ENCODE measurements around the gene ADARB2.

Gene ADARB2

GRCh38 chr10:1660815-1661214 is 76.5 kb downstream of the ADARB2 start:
- DNase-seq: no peak

GRCh38 chr10:1660386-1660785 is 76.9 kb downstream of the ADARB2 start:
- DNase-seq: no peak

- no peak for DNase-seq
These were observed 78.0 kb downstream of the ADARB2 start for GRCh38 chr10:1659221-1659791.

- no peak for DNase-seq
These were observed 78.7 kb downstream of the ADARB2 start for GRCh38 chr10:1658658-1659057.

- DNase-seq: no peak
These were observed 79.8 kb downstream of the ADARB2 start for GRCh38 chr10:1657479-1657878.

- DNase-seq: no peak
These were observed 82.0 kb downstream of the ADARB2 start for GRCh38 chr10:1655367-1655766.

- DNase-seq: no peak
These were observed 82.4 kb downstream of the ADARB2 start for GRCh38 chr10:1654811-1655356.

- DNase-seq: no peak
These were observed 83.1 kb downstream of the ADARB2 start for GRCh38 chr10:1654247-1654646.

- DNase-seq: no peak
These were observed 84.0 kb downstream of the ADARB2 start for GRCh38 chr10:1653321-1653720.

- no peak for DNase-seq
These were observed 85.2 kb downstream of the ADARB2 start for GRCh38 chr10:1652151-1652550.

- no peak for DNase-seq
These were observed 85.9 kb downstream of the ADARB2 start for GRCh38 chr10:1651270-1651966.

GRCh38 chr10:1650542-1651269 is 86.6 kb downstream of the ADARB2 start:
- no peak for DNase-seq

- no peak for DNase-seq
These were observed 88.7 kb downstream of the ADARB2 start for GRCh38 chr10:1648648-1649047.

GRCh38 chr10:1646332-1646731 is 91.0 kb downstream of the ADARB2 start:
- no peak for DNase-seq

GRCh38 chr10:1645896-1646295 is 91.4 kb downstream of the ADARB2 start:
- no peak for DNase-seq

GRCh38 chr10:1644191-1644711 is 93.1 kb downstream of the ADARB2 start:
- no peak for DNase-seq

GRCh38 chr10:1643908-1644179 is 93.5 kb downstream of the ADARB2 start:
- DNase-seq: peak; percentile 10

GRCh38 chr10:1643161-1643907 is 94.0 kb downstream of the ADARB2 start:
- DNase-seq: no peak

GRCh38 chr10:1642600-1643160 is 94.6 kb downstream of the ADARB2 start:
- DNase-seq: no peak

GRCh38 chr10:1641402-1641801 is 95.9 kb downstream of the ADARB2 start:
- DNase-seq: no peak

GRCh38 chr10:1638889-1639419 is 98.4 kb downstream of the ADARB2 start:
- DNase-seq: no peak

GRCh38 chr10:1635340-1635739 is 102.0 kb downstream of the ADARB2 start:
- DNase-seq: no peak

- DNase-seq: no peak
These were observed 103.1 kb downstream of the ADARB2 start for GRCh38 chr10:1634239-1634638.

Measured in NCI-H2081 treated with DMSO at 0.1 percent for 48 hours (cell line).